SK-N-SH treated with all-trans-retinoic acid at 6 μM for 48 hours (cell line): ENCODE results near the gene RNMT.

Experiments used
- ARNTL ChIP-seq: fragments of 450-650 bp; formaldehyde crosslinking; IDR thresholded peaks from 2 replicates; pipeline ENCODE4 v1.5.0; 2020; ENCODE audit warnings: low read depth, mild to moderate bottlenecking, moderate library complexity, borderline replicate concordance
- TOX ChIP-seq: fragments of 250-450 bp; sonication (Bioruptor Pico); IDR thresholded peaks from 2 replicates; pipeline ENCODE4 v1.8.0; 2021; ENCODE audit warnings: mild to moderate bottlenecking, moderate library complexity, borderline replicate concordance
- ZFP3 ChIP-seq: fragments of 250-450 bp; sonication (Bioruptor Pico); IDR thresholded peaks from 2 replicates; pipeline ENCODE4 v1.5.0; 2020; ENCODE audit warnings: mild to moderate bottlenecking, moderate library complexity
- ZFP30 ChIP-seq: fragments of 450-650 bp; formaldehyde crosslinking; IDR thresholded peaks from 2 replicates; pipeline ENCODE4 v1.5.0; 2022; ENCODE audit warnings: mild to moderate bottlenecking, moderate library complexity
- TF ChIP-seq, protein P1 (sequence below): fragments of 250-450 bp; sonication (Bioruptor Pico); IDR thresholded peaks from 2 replicates; pipeline ENCODE4 v1.5.1; 2020; ENCODE audit warnings: low read depth, mild to moderate bottlenecking, moderate library complexity
- TF ChIP-seq, protein P2 (sequence below): fragments of 250-450 bp; sonication (Bioruptor Pico); IDR thresholded peaks from 2 replicates; pipeline ENCODE4 v1.5.0; 2020; ENCODE audit warnings: mild to moderate bottlenecking, moderate library complexity

DNA sequence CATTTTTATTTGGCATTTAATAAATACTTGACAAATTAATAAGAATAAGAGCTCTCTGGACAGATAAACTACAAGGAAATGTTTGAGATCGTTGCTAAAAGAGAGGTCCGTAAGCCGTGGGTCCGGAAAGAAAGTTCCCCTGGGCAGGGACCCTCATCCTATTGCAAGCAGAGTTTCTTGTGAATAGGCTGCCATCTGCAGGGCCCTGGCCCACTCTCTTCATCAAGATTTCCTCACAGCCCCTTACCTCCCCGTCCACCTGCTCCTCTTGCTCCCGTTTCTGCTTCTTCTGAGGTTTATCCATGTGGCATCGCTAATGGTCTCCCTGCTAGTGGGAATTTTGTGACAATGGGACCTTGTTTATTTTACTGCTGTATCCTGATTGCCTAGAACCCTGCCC is 67.3 kb downstream of the RNMT start:
- TF ChIP-seq ARNTL (CRISPR knock-in tag), result no peak
- TF ChIP-seq, protein P1, sequence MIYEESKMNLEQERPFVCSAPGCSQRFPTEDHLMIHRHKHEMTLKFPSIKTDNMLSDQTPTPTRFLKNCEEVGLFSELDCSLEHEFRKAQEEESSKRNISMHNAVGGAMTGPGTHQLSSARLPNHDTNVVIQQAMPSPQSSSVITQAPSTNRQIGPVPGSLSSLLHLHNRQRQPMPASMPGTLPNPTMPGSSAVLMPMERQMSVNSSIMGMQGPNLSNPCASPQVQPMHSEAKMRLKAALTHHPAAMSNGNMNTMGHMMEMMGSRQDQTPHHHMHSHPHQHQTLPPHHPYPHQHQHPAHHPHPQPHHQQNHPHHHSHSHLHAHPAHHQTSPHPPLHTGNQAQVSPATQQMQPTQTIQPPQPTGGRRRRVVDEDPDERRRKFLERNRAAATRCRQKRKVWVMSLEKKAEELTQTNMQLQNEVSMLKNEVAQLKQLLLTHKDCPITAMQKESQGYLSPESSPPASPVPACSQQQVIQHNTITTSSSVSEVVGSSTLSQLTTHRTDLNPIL (CRISPR knock-in tag), result no peak
- no peak for TF ChIP-seq ZFP3
- TF ChIP-seq, protein P2, sequence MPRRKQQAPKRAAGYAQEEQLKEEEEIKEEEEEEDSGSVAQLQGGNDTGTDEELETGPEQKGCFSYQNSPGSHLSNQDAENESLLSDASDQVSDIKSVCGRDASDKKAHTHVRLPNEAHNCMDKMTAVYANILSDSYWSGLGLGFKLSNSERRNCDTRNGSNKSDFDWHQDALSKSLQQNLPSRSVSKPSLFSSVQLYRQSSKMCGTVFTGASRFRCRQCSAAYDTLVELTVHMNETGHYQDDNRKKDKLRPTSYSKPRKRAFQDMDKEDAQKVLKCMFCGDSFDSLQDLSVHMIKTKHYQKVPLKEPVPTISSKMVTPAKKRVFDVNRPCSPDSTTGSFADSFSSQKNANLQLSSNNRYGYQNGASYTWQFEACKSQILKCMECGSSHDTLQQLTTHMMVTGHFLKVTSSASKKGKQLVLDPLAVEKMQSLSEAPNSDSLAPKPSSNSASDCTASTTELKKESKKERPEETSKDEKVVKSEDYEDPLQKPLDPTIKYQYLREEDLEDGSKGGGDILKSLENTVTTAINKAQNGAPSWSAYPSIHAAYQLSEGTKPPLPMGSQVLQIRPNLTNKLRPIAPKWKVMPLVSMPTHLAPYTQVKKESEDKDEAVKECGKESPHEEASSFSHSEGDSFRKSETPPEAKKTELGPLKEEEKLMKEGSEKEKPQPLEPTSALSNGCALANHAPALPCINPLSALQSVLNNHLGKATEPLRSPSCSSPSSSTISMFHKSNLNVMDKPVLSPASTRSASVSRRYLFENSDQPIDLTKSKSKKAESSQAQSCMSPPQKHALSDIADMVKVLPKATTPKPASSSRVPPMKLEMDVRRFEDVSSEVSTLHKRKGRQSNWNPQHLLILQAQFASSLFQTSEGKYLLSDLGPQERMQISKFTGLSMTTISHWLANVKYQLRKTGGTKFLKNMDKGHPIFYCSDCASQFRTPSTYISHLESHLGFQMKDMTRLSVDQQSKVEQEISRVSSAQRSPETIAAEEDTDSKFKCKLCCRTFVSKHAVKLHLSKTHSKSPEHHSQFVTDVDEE (CRISPR knock-in tag), result no peak
- no peak for TF ChIP-seq ZFP30 (CRISPR knock-in tag)
- no peak for TF ChIP-seq TOX (CRISPR knock-in tag)
